ENCODE measurements around the gene NCAPH2.

NCAPH2 gene

GRCh38 chr22:50469377-50470305 is 38.4 kb upstream of the NCAPH2 start:
- peak; percentile 18 for DNase-seq (ENCODE audit: low read depth)
- no peak for TF ChIP-seq CTCF (conservative IDR thresholded peaks at IDR 0.05; ENCODE audit: low read depth, low read length)
- H3K4me3 ChIP-seq (ENCODE audit: low read length): no peak overlapping the region

- TF ChIP-seq CTCF (conservative IDR thresholded peaks at IDR 0.05; ENCODE audit: low read depth, low read length): no peak
- no peak for DNase-seq (ENCODE audit: low read depth)
- H3K4me3 ChIP-seq (ENCODE audit: low read length): no peak overlapping the region
Measured at GRCh38 chr22:50470491-50470890, 37.5 kb upstream of the NCAPH2 start.

DNA sequence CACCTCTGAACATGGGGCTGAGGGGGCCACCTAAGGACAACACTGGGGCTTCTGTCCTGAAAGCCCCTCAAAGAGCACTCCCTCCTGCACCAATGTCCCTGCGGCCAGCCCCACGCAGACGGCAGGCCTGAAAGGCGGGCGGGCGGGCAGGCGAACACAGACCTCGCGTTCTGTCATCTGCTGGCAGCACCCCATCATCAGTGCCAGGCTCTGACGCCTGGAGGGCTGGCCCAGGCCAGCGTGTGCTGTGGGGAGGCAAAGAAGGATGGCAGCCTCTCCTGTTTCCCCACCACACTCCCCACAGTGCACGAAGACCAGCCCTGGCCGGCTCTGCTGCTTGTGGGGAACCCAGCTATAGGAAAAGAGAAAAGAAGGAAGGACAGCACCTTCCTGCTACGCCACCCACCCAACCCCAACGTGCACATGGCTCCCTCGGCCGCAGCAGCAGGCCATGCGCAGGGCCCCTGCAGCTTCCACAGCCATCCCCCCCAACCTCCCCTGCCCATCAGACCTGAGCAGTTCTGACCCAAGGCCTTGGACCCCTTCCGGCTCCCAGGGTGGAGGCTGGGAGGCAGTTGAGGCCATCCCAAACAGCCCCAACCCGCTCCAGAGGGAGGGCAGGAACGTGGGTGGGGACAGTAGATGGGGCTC is 36.7 kb upstream of the NCAPH2 start:
- no peak for TF ChIP-seq CTCF (conservative IDR thresholded peaks at IDR 0.05; ENCODE audit: low read depth, low read length)
- DNase-seq (ENCODE audit: low read depth): no peak
- no peak overlapping the region for H3K4me3 ChIP-seq (ENCODE audit: low read length)

DNA sequence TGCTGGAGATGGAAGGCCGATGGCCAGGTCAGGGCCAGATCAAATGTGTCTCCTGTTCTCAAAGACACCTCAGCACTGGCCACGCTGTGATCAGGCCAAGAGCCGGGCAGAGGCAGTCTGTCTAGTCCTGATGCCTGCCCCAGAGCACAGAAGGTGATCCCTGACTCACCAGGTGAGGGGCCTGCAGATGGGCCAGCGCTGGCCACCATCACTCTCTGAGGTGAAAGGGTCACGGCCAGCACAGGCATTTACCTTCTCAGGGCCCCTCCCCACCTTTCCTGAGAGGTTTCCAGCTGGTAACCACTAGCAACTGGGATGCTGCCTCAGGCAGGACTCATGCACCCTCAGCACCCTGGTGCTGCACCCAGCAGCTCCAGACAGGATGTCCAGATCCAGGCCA is 36.1 kb upstream of the NCAPH2 start:
- TF ChIP-seq CTCF (conservative IDR thresholded peaks at IDR 0.05; ENCODE audit: low read depth, low read length): no peak
- no peak overlapping the region for H3K4me3 ChIP-seq (ENCODE audit: low read length)
- DNase-seq (ENCODE audit: low read depth): no peak

DNA sequence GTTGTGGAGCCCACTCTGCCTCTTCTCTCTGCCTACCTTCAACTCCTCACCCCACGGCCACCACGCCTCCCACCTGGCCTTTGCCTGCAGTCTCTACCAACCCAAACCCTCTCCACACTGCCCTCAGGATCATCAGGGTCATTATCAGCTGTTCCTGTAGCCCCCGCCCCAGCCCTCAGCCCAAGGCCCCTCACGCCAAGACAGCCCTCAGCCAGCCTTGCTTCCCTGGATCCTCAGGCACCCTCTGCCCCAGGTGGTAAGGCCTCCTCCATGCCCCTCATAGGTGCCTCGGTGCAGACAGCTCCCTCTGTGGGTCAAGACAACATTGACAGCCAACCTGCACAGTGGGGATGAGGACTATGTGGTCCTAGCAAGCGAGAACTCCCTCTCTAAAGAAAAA is 34.9 kb upstream of the NCAPH2 start:
- TF ChIP-seq CTCF (conservative IDR thresholded peaks at IDR 0.05; ENCODE audit: low read depth, low read length): peak; percentile 52
- no peak overlapping the region for H3K4me3 ChIP-seq (ENCODE audit: low read length)
- DNase-seq (ENCODE audit: low read depth): no peak

GRCh38 chr22:50473855-50474671 is 34.0 kb upstream of the NCAPH2 start:
- no peak for TF ChIP-seq CTCF (conservative IDR thresholded peaks at IDR 0.05; ENCODE audit: low read depth, low read length)
- H3K4me3 ChIP-seq (ENCODE audit: low read length): peak overlapping the region; percentile 63
- DNase-seq (ENCODE audit: low read depth): peak; percentile 34
